Thymus (tissue), 2 donors: ENCODE data around the gene RAD52. TPM values are rescaled to one million over a fixed set of nuclear protein-coding genes. Genes with fewer than 3 reads are reported as not detected.

Experiments used
- polyA plus RNA-seq: library from polyadenylated mRNA; stranded (reverse); fragments of 200-250 nt; gene quantifications from one replicate; pipeline ENCODE4 v1.2.3, GENCODE V29; 2013
- total RNA-seq: library from RNA; stranded (reverse); fragments of 120-200 nt; gene quantifications from one replicate; pipeline ENCODE4 v1.2.4, GENCODE V29; 2013
- donor health status: healthy.

The RAD52 gene
- total and polyA plus RNA-seq, 2 donors, result 10.3 to 13.3 TPM

Other genes starting within 250 kb of the RAD52 start
- 40.2 TPM for gene WNK1, start 197.1 kb downstream of the RAD52 start, total RNA-seq
- gene WNK1, start 197.1 kb downstream of the RAD52 start, polyA plus RNA-seq, result 26.3 TPM
- 13.8 TPM for gene ERC1, start 41.5 kb upstream of the RAD52 start, total RNA-seq
- 4.2 TPM for gene ERC1, start 41.5 kb upstream of the RAD52 start, polyA plus RNA-seq